K562 (cell line): Measurements from ENCODE around the gene CPED1. TPM values are rescaled to one million over a fixed set of nuclear protein-coding genes. Genes with fewer than 3 reads are reported as not detected.

Experiments
- AFF4 ChIP-seq: sonication (generic); formaldehyde crosslinking; IDR thresholded peaks from 2 replicates; pipeline ENCODE4 v1.8.0; 2023; ENCODE audit warnings: mild to moderate bottlenecking, missing genetic modification reagents
- CSDE1 ChIP-seq, 2 experiments: fragments of 450-650 bp; IDR thresholded peaks; 2 replicates each; pipeline ENCODE4 v1.6.1; 2016; ENCODE audit warnings: mild to moderate bottlenecking in 1 of 2
- EZH2 ChIP-seq: IDR thresholded peaks from 2 replicates; pipeline ENCODE4 v1.6.1; 2012; ENCODE audit warnings: low read depth, mild to moderate bottlenecking, inconsistent platforms, low read length, borderline replicate concordance
- GABPA ChIP-seq: fragments of 200-800 bp; sonication (Bioruptor generic); conservative IDR thresholded peaks from 2 replicates; pipeline ENCODE4 v1.6.1; 2016; ENCODE audit warnings: low read depth, missing genetic modification characterization, missing compliant biosample characterization
- HDGF ChIP-seq: fragments of 450-650 bp; IDR thresholded peaks from 2 replicates; pipeline ENCODE4 v1.6.1; 2016
- HNRNPL ChIP-seq: fragments of 200-400 bp; formaldehyde crosslinking; IDR thresholded peaks from 2 replicates; pipeline ENCODE4 v1.6.1; 2017; ENCODE audit warnings: low read depth, mild to moderate bottlenecking, low read length
- MAZ ChIP-seq, 2 experiments: fragments of 450-650 bp in 1 of 2; sonication (generic) in 1 of 2; formaldehyde crosslinking; IDR thresholded peaks in 1 of 2; conservative IDR thresholded peaks in 1 of 2; 2 replicates each; pipeline versions ENCODE4 v1.4.0 to v1.5.0; 2020; ENCODE audit warnings: mild to moderate bottlenecking in 1 of 2, missing genetic modification reagents in 1 of 2
- MTA2 ChIP-seq: fragments of 450-650 bp; IDR thresholded peaks from 2 replicates; pipeline ENCODE4 v1.6.1; 2016; ENCODE audit warnings: low read depth
- NCOR1 ChIP-seq: fragments of 450-650 bp; IDR thresholded peaks from 2 replicates; pipeline ENCODE4 v1.6.1; 2016; ENCODE audit warnings: mild to moderate bottlenecking, moderate library complexity
- NFATC3 ChIP-seq: fragments of 450-650 bp; IDR thresholded peaks from 2 replicates; pipeline ENCODE4 v1.6.1; 2017; ENCODE audit warnings: mild to moderate bottlenecking
- PTRF ChIP-seq: fragments of 450-650 bp; IDR thresholded peaks from 2 replicates; pipeline ENCODE4 v1.6.1; 2016; ENCODE audit warnings: mild to moderate bottlenecking, missing genetic modification characterization, missing compliant biosample characterization
- RFX1 ChIP-seq: fragments of 450-650 bp; IDR thresholded peaks from 2 replicates; pipeline ENCODE4 v1.6.1; 2016; ENCODE audit warnings: mild to moderate bottlenecking, moderate library complexity
- SMARCA5 ChIP-seq: fragments of 450-650 bp; IDR thresholded peaks from 2 replicates; pipeline ENCODE4 v1.6.1; 2016
- SNIP1 ChIP-seq: fragments of 450-650 bp; IDR thresholded peaks from 2 replicates; pipeline ENCODE4 v1.7.1; 2017; ENCODE audit warnings: low read depth, mild to moderate bottlenecking
- USF1 ChIP-seq: sonication (generic); formaldehyde crosslinking; IDR thresholded peaks from 2 replicates; pipeline ENCODE4 v1.9.0; 2022; ENCODE audit warnings: mild to moderate bottlenecking, missing genetic modification reagents
- ZC3H11A ChIP-seq: IDR thresholded peaks from 2 replicates; pipeline ENCODE4 v1.6.1; 2012; ENCODE audit warnings: low read depth, low read length, improper control_type of control experiment
- ZNF12 ChIP-seq: sonication (generic); formaldehyde crosslinking; IDR thresholded peaks from 2 replicates; pipeline ENCODE4 v1.4.0; 2020; ENCODE audit warnings: mild to moderate bottlenecking, missing genetic modification reagents
- ZNF174 ChIP-seq: fragments of 250-450 bp; sonication (Bioruptor Pico); IDR thresholded peaks from 2 replicates; pipeline ENCODE4 v1.4.0; 2020; ENCODE audit warnings: mild to moderate bottlenecking
- polyA plus RNA-seq, 8 experiments: library from polyadenylated mRNA; depleted of rRNA in 4 of 8; stranded (reverse) in 5 of 8; unstranded in 3 of 8; fragments of >200 nt; fragmentation: Nextera tagmentation in 2 of 8; fragmentation: Illumina TruSeq in 1 of 8; extraction: Ambion mirVana in 2 of 8; extraction: Trizol in 1 of 8; gene quantifications; 2 replicates each; pipeline versions ENCODE4 v1.2.1 to v1.2.3, GENCODE V29; 2011 to 2014; ENCODE audit warnings: inconsistent platforms in 1 of 8, missing spikeins in 1 of 8
- total RNA-seq, 7 experiments: library from RNA; depleted of rRNA in 6 of 7; stranded (reverse); fragments of >200 nt in 6 of 7; fragmentation: Illumina TruSeq in 2 of 7; extraction: Trizol in 2 of 7; gene quantifications; 2 replicates each; pipeline versions ENCODE4 v1.2.1 to v1.2.3, GENCODE V29; 2011 to 2021; ENCODE audit warnings: low replicate concordance in 1 of 7
- TF ChIP-seq, protein P1 (sequence below): fragments of 250-450 bp; sonication (Bioruptor Pico); IDR thresholded peaks from 2 replicates; pipeline ENCODE4 v1.5.0; 2020; ENCODE audit warnings: mild to moderate bottlenecking, borderline replicate concordance
- TF ChIP-seq, protein P2 (sequence below): fragments of 450-650 bp; formaldehyde crosslinking; IDR thresholded peaks from 2 replicates; pipeline ENCODE4 v1.4.0; 2020; ENCODE audit warnings: mild to moderate bottlenecking
- TF ChIP-seq, protein P3 (sequence below): sonication (generic); formaldehyde crosslinking; IDR thresholded peaks from 2 replicates; pipeline ENCODE4 v1.8.0; 2022; ENCODE audit warnings: missing genetic modification reagents, mild to moderate bottlenecking, borderline replicate concordance

The CPED1 gene
- total and polyA plus RNA-seq, 9 of the 15 experiments (the other 6 are each of a cell fraction or from before 2014, with no cell fraction given): 195 to 393 (median 290) TPM

- TF ChIP-seq AFF4 (no peak), SNIP1 (no peak), HDGF (no peak; the same call in 1 of the 2 replicates), USF1 (no peak), ZNF174 (CRISPR knock-in tag) (no peak), NCOR1 (peak; percentile 90), PTRF (tag) (no peak), CSDE1 (IDR thresholded peaks at IDR 0.05) (no peak), ZC3H11A (no peak), MAZ (CRISPR knock-in tag; conservative IDR thresholded peaks at IDR 0.05 in 1 of 2, IDR thresholded peaks at IDR 0.05 in 1 of 2) (peak in 1 of 2 experiments; percentile 71; a peak in 2 of 4 replicates), ZNF12 (CRISPR knock-in tag) (no peak), EZH2 (no peak), SMARCA5 (no peak), MTA2 (peak; percentile 87), HNRNPL (no peak), GABPA (no peak), RFX1 (no peak), NFATC3 (no peak)
- TF ChIP-seq, protein P1, sequence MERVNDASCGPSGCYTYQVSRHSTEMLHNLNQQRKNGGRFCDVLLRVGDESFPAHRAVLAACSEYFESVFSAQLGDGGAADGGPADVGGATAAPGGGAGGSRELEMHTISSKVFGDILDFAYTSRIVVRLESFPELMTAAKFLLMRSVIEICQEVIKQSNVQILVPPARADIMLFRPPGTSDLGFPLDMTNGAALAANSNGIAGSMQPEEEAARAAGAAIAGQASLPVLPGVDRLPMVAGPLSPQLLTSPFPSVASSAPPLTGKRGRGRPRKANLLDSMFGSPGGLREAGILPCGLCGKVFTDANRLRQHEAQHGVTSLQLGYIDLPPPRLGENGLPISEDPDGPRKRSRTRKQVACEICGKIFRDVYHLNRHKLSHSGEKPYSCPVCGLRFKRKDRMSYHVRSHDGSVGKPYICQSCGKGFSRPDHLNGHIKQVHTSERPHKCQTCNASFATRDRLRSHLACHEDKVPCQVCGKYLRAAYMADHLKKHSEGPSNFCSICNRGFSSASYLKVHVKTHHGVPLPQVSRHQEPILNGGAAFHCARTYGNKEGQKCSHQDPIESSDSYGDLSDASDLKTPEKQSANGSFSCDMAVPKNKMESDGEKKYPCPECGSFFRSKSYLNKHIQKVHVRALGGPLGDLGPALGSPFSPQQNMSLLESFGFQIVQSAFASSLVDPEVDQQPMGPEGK (CRISPR knock-in tag): no peak
- TF ChIP-seq, protein P2, sequence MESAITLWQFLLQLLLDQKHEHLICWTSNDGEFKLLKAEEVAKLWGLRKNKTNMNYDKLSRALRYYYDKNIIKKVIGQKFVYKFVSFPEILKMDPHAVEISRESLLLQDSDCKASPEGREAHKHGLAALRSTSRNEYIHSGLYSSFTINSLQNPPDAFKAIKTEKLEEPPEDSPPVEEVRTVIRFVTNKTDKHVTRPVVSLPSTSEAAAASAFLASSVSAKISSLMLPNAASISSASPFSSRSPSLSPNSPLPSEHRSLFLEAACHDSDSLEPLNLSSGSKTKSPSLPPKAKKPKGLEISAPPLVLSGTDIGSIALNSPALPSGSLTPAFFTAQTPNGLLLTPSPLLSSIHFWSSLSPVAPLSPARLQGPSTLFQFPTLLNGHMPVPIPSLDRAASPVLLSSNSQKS (CRISPR knock-in tag): peak; percentile 26; the same call in 1 of the 2 replicates
- TF ChIP-seq, protein P3, sequence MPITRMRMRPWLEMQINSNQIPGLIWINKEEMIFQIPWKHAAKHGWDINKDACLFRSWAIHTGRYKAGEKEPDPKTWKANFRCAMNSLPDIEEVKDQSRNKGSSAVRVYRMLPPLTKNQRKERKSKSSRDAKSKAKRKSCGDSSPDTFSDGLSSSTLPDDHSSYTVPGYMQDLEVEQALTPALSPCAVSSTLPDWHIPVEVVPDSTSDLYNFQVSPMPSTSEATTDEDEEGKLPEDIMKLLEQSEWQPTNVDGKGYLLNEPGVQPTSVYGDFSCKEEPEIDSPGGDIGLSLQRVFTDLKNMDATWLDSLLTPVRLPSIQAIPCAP (CRISPR knock-in tag): no peak
Measured at GRCh38 chr7:121049028-121049791, 60.7 kb downstream of the CPED1 start (continued).
